HG02610 (cell line): ENCODE data around the gene PHF21A.
"Not testable (repeated sequence)": the region's sequence is repeated elsewhere in the genome, so short reads cannot be mapped to it uniquely, and the experiment has no call there.

Experiments used
- ATAC-seq: cut with Tn5 transposase; IDR thresholded peaks from one replicate; pipeline ENCODE4 v1.9.1; 2021; ENCODE audit warnings: mild to moderate bottlenecking, moderate library complexity; ENCODE audit not compliant: unreplicated experiment

The PHF21A gene

GRCh38 chr11:46038529-46038928, 82.7 kb downstream of the PHF21A start:
- ATAC-seq = no peak

GRCh38 chr11:46036969-46037368, 84.3 kb downstream of the PHF21A start:
- no peak for ATAC-seq

GRCh38 chr11:46036009-46036408, 85.2 kb downstream of the PHF21A start:
- no peak for ATAC-seq

- no peak for ATAC-seq
These were observed 87.2 kb downstream of the PHF21A start for GRCh38 chr11:46034041-46034440.

GRCh38 chr11:46026606-46027293, 94.5 kb downstream of the PHF21A start:
- no peak for ATAC-seq

GRCh38 chr11:46020084-46020599, 101.1 kb downstream of the PHF21A start:
- ATAC-seq = no peak

- no peak for ATAC-seq
These were observed 102.6 kb downstream of the PHF21A start for GRCh38 chr11:46018651-46019050.

GRCh38 chr11:46017341-46017740, 103.9 kb downstream of the PHF21A start:
- no peak for ATAC-seq

GRCh38 chr11:46015941-46016340, 105.3 kb downstream of the PHF21A start:
- no peak for ATAC-seq

GRCh38 chr11:46014168-46014567, 107.1 kb downstream of the PHF21A start:
- not testable (repeated sequence) for ATAC-seq

GRCh38 chr11:46012185-46012584, 109.1 kb downstream of the PHF21A start:
- no peak for ATAC-seq

- no peak for ATAC-seq
These were observed 111.2 kb downstream of the PHF21A start for GRCh38 chr11:46010100-46010499.

GRCh38 chr11:46009647-46010046, 111.6 kb downstream of the PHF21A start:
- no peak for ATAC-seq

GRCh38 chr11:46006418-46007070, 114.7 kb downstream of the PHF21A start:
- ATAC-seq = peak; percentile 41

- no peak for ATAC-seq
These were observed 117.7 kb downstream of the PHF21A start for GRCh38 chr11:46003572-46003971.

- no peak for ATAC-seq
These were observed 119.1 kb downstream of the PHF21A start for GRCh38 chr11:46002189-46002588.

- no peak for ATAC-seq
These were observed 119.8 kb downstream of the PHF21A start for GRCh38 chr11:46001448-46001914.

- no peak for ATAC-seq
These were observed 123.7 kb downstream of the PHF21A start for GRCh38 chr11:45997599-45997998.

GRCh38 chr11:45995342-45995734, 125.9 kb downstream of the PHF21A start:
- no peak for ATAC-seq

GRCh38 chr11:45994371-45995341, 126.6 kb downstream of the PHF21A start:
- no peak for ATAC-seq

GRCh38 chr11:45993531-45994001, 127.7 kb downstream of the PHF21A start:
- no peak for ATAC-seq
